GM20431 (cell line): ENCODE results near the gene PKP3.
"Not testable (repeated sequence)": the region's sequence is repeated elsewhere in the genome, so short reads cannot be mapped to it uniquely, and the experiment has no call there.

Source experiments
- in situ Hi-C: fragments of 300-500 bp; cut with MseI, MboI; formaldehyde crosslinking; loops from one replicate; pipeline ENCODE4 v1.15.0; 2020; ENCODE audit warnings: low sequenced_read_pairs; ENCODE audit not compliant: unreplicated experiment

The PKP3 gene

GRCh38 chr11:392102-392777 is 1.8 kb upstream of the PKP3 start:
- in situ Hi-C loops: no loop called here

GRCh38 chr11:393219-394033 is 583 bp upstream of the PKP3 start:
- in situ Hi-C loops: no loop called here

- in situ Hi-C loops: no loop called here
Observed at GRCh38 chr11:394858-395655, 1.0 kb downstream of the PKP3 start.

- in situ Hi-C loops: no loop called here
Observed at GRCh38 chr11:395866-396265, 1.9 kb downstream of the PKP3 start.

GRCh38 chr11:396511-396947 is 2.5 kb downstream of the PKP3 start:
- in situ Hi-C loops: no loop called here

- in situ Hi-C loops: no loop called here
Observed at GRCh38 chr11:396948-397548, 3.0 kb downstream of the PKP3 start.

- in situ Hi-C loops: no loop called here
Observed at GRCh38 chr11:398826-399225, 4.8 kb downstream of the PKP3 start.

GRCh38 chr11:399731-400211 is 5.8 kb downstream of the PKP3 start:
- in situ Hi-C loops: no loop called here

GRCh38 chr11:400241-400689 is 6.3 kb downstream of the PKP3 start:
- in situ Hi-C loops: no loop called here

GRCh38 chr11:401196-401595 is 7.2 kb downstream of the PKP3 start:
- in situ Hi-C loops: not testable (repeated sequence)

- in situ Hi-C loops: no loop called here
Observed at GRCh38 chr11:403021-403760, 9.2 kb downstream of the PKP3 start.

GRCh38 chr11:403761-404431 is 9.9 kb downstream of the PKP3 start:
- in situ Hi-C loops: no loop called here

- in situ Hi-C loops: no loop called here
Observed at GRCh38 chr11:404551-405264, 10.7 kb downstream of the PKP3 start.

- in situ Hi-C loops: no loop called here
Observed at GRCh38 chr11:405323-405953, 11.4 kb downstream of the PKP3 start.

GRCh38 chr11:405954-406795 is 12.2 kb downstream of the PKP3 start:
- in situ Hi-C loops: no loop called here

GRCh38 chr11:406796-407650 is 13.0 kb downstream of the PKP3 start:
- in situ Hi-C loops: no loop called here
